Mucosa of descending colon (tissue), 3 donors: Measurements from ENCODE around the gene GPR176. TPM values are rescaled to one million over a fixed set of nuclear protein-coding genes. Genes with fewer than 3 reads are reported as not detected.

Experiments used
- ATAC-seq: fragments of 200-7000 bp; cut with Tn5 transposase; one replicate; pipeline ENCODE4 v1.9.1; 2020; ENCODE audit warnings: mild to moderate bottlenecking, moderate library complexity
- DNase-seq, 3 donors: peaks; one replicate each; pipeline ENCODE4 v3.0.0-alpha.2; 2020
- H3K36me3 ChIP-seq: fragments of 200-600 bp; one replicate; pipeline ENCODE4 v1.8.0; 2021; ENCODE audit warnings: low read depth, mild to moderate bottlenecking
- H3K4me1 ChIP-seq: fragments of 200-600 bp; one replicate; pipeline ENCODE4 v1.8.0; 2021; ENCODE audit warnings: low read depth, mild to moderate bottlenecking
- H3K4me3 ChIP-seq: fragments of 200-600 bp; one replicate; pipeline ENCODE4 v1.8.0; 2021; ENCODE audit warnings: mild to moderate bottlenecking
- H3K9me3 ChIP-seq: fragments of 200-600 bp; one replicate; pipeline ENCODE4 v1.8.0; 2021; ENCODE audit warnings: mild to moderate bottlenecking
- intact Hi-C, 2 donors: fragments of 100-400 bp; cut with DNase I in 1 of 2; cut with micrococcal nuclease in 1 of 2; formaldehyde crosslinking; loops; one replicate each; pipeline versions ENCODE4 v1.11.0 to v1.11.1; 2022; cut with DNase I, micrococcal nuclease
- total RNA-seq, 3 donors: library from RNA; stranded (reverse); fragmentation: NEBNext Ultra II Directional in 2 of 3; extraction: Animal tissue kit (Norgen Biotek cat#: 25700) in 2 of 3; gene quantifications; one replicate each; pipeline versions ENCODE4 v1.2.1 to v1.2.4, GENCODE V29; 2021 to 2023
- TF ChIP-seq, protein P1 (sequence below): fragments of 200-600 bp; IDR thresholded peaks from one replicate; pipeline ENCODE4 v1.8.0; 2022; ENCODE audit warnings: antibody characterized with exemption, mild to moderate bottlenecking
- donor health status: DM: no; HTN: no; CAD: no; lungs with moderate emphysema.
- donor health status: DM: no; HTN: no; CAD: no.
- donor health status: DM: no; HTN: yes; CAD: no.

GPR176 gene
- total RNA-seq, 3 donors from 2014 or later = 0.32 to 4.9 (median 1.2) TPM

GRCh38 chr15:39942101-39942752 lies 22.2 kb upstream of the GPR176 start:
- Histone ChIP-seq H3K36me3 (peaks cover 5% of the 10 kb centered on the region), H3K4me3 (no peak overlapping the region), H3K4me1 (no peaks in the 10 kb centered on the region), H3K9me3 (no peaks in the 10 kb centered on the region)
- DNase-seq = no peak
- TF ChIP-seq, protein P1, sequence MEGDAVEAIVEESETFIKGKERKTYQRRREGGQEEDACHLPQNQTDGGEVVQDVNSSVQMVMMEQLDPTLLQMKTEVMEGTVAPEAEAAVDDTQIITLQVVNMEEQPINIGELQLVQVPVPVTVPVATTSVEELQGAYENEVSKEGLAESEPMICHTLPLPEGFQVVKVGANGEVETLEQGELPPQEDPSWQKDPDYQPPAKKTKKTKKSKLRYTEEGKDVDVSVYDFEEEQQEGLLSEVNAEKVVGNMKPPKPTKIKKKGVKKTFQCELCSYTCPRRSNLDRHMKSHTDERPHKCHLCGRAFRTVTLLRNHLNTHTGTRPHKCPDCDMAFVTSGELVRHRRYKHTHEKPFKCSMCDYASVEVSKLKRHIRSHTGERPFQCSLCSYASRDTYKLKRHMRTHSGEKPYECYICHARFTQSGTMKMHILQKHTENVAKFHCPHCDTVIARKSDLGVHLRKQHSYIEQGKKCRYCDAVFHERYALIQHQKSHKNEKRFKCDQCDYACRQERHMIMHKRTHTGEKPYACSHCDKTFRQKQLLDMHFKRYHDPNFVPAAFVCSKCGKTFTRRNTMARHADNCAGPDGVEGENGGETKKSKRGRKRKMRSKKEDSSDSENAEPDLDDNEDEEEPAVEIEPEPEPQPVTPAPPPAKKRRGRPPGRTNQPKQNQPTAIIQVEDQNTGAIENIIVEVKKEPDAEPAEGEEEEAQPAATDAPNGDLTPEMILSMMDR = no peak
- no peak for ATAC-seq
- intact Hi-C loops = no loop called here

- Histone ChIP-seq H3K9me3 (no peaks in the 10 kb centered on the region), H3K4me1 (peaks cover 10% of the 10 kb centered on the region), H3K4me3 (no peak overlapping the region), H3K36me3 (no peaks in the 10 kb centered on the region)
- no peak for ATAC-seq
- DNase-seq = no peak
- intact Hi-C loops = no loop called here
- TF ChIP-seq, protein P1 = no peak
Observed at GRCh38 chr15:39939487-39940452, 19.7 kb upstream of the GPR176 start.

DNA sequence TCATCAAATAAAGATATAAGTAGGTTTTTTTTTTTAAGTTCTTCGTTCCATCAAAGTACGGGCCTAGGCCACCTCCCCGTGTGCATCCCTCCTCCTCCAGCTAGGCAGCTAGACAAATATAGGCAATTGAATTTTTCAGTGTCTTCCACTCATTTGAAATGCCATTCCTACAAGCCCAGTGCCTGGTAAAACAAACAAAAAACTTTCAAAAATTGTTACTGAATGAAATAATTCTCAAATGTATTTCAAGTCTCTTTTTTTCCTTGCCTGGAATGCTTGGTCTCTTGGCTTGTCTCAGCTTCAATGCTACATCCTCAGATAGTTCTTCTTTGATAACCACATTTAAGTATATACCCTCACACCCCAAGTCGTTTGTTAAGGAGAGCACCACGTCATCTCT lies 17.6 kb upstream of the GPR176 start:
- Histone ChIP-seq H3K4me1 (peaks cover 10% of the 10 kb centered on the region), H3K36me3 (no peaks in the 10 kb centered on the region), H3K4me3 (no peak overlapping the region), H3K9me3 (no peaks in the 10 kb centered on the region)
- no peak for DNase-seq
- ATAC-seq = no peak
- TF ChIP-seq, protein P1 = no peak
- intact Hi-C loops = no loop called here

- no peaks in the 10 kb centered on the region for H3K36me3 ChIP-seq
- H3K9me3 ChIP-seq = no peaks in the 10 kb centered on the region
- H3K4me1 ChIP-seq = peaks cover 10% of the 10 kb centered on the region
- TF ChIP-seq, protein P1 = no peak
- no peak for ATAC-seq
- no peak overlapping the region for H3K4me3 ChIP-seq
- no peak for DNase-seq
- intact Hi-C loops = no loop called here
Observed at GRCh38 chr15:39936681-39937080, 16.6 kb upstream of the GPR176 start.

GRCh38 chr15:39936187-39936586 lies 16.1 kb upstream of the GPR176 start:
- no peaks in the 10 kb centered on the region for H3K36me3 ChIP-seq
- TF ChIP-seq, protein P1 = no peak
- intact Hi-C loops = no loop called here
- no peak for ATAC-seq
- H3K4me3 ChIP-seq = no peak overlapping the region
- no peak for DNase-seq
- no peaks in the 10 kb centered on the region for H3K9me3 ChIP-seq
- H3K4me1 ChIP-seq = peaks cover 10% of the 10 kb centered on the region
